ENCODE data around the gene TMEM225.
"Not testable (repeated sequence)": the region's sequence is repeated elsewhere in the genome, so short reads cannot be mapped to it uniquely, and the experiment has no call there.

TMEM225 gene, protein sequence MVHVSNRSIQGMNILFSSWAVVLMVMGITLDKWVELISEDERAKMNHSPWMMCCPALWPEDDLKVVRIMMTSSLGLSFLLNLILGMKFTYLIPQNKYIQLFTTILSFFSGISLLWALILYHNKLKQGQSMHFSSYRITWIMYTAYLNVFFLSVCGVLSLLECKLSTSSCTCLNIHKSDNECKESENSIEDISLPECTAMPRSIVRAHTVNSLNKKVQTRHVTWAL

DNA sequence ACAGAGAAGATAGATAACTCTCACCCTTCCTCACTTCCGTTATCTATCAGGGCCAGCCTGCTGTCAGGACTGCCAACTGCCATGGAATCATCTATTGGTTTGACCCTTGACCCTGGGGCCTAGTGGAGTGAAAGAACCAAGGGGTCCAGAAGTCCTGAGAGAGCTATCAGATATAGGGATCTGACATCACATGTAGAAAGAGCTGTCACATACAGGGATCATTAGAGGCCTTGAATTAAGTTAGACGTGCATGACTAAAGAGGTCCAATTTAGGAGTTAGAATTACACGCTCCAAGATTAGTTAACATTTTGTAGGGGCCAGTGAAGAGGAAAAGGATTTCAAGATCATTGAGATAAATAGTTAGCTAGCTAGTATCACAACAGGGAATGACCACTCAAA lies at the start of gene TMEM225:
TMEM225 (minus strand) TSS at position 101 of the 400 bp plus-strand sequence. CDS start 245 bp downstream, outside the sequence.
- DNase-seq = no peak

DNA sequence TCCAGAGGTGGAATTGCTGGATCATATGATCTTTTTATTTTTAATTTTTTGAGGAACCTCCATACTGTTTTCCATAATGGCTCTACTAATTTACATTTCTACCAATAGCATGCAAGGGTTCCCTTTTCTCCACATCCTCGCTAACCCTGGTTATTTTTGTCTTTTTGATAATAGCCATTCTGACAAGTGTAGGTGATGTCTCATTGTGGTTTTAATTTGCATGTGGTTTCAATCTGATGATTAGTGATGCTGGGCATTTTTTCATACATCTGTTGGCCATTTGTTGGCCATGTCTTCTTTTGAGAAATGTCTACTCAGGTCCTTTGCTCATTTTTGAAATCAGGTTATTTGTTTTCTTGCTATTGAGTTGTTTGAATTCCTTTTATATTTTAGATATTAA lies 38.6 kb upstream of the TMEM225 start:
- DNase-seq = no peak

DNA sequence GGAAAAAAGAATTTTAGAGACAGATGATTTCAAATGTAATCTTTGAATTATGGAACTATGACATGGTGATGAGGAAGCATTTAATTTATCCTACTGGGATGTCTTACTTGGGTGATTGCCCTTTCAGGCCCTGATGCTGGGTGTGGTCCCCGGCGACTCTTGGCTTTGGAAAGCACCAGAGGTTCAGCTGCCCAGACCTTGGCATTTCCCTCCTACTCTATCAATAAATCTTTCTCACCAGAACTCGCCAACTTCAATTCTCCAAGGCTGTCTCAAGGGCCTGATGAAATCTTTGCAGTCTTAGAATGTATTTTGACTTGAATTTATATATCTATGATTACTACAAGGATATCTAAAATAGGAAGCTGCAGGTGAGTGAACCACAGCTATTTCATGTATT lies 35.5 kb upstream of the TMEM225 start:
- DNase-seq = no peak

DNA sequence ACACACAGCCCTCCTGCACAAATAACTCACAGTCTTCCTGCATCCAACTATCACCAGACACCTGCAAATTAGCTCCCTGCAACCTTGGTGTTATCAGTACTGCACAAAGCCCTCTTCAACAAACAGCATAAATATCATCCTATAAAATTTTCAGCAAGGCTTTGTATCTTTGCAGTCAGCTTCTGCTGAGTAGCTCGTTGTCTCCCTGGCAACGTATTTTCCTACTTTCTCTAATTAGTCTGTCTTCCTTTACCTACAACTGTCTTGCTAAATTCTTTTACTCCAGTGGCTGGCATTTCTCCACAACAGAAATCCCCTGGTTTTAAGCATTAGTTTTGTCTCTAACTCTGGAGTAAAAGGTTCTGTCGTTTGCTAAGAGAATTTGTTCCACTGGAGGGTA lies 20.4 kb upstream of the TMEM225 start:
- DNase-seq = no peak

DNA sequence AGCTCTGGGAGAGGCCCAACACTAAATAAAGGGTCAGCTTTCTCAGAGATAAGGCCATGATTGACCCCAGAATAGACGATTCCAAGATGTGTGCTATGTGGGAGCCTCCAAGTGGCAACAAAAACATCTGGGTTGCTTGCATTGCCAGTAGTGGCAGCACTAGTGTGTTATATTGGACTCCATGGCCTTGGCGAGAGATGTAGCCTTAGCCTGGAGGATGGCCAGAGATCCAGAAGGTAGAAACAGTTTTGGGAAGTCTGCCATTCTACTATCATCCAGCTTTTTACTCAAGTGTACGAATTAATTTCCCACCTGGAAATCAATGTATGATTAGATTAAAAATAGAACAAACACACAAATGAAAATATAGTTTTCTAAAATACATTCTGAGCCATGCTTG lies 19.5 kb upstream of the TMEM225 start:
- DNase-seq = no peak

DNA sequence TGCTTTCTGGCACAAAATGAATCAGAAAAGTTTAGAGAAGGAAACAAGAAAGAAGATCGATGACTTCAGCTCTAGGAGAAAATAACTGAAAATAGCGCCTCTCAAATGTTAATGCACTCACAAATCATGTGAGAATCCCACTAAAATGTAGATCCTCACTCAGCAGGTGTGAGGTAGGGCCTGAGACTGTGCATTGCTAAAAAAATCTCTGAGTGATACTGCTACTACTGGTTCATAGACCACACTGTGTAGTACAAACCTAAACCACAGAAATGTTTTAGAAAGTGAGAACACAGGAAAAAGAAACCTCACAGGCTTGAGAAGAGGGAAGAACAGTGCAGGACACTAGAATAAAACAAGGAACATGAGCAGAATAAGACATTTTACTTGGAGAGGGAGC lies 18.5 kb upstream of the TMEM225 start:
- no peak for DNase-seq

DNA sequence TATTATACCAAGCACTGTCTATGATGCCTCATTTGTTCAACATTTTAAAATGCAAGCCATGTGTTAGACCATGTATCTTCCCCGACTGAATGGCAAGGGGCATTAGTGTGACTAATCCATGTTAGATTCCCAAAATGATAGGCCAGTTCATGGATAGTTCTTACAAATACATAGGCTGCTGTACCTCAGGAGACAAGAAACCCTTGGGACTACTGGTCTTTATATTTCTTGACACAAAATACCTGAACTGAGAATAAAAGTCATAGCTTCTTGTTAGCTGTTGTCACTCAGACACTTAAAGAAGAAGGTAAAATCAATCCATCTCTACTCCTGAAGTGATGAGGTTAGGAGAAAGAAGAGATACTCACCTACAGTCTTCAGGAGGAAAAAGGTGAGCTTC lies 16.4 kb upstream of the TMEM225 start, which contains the start of gene OR8D4:
OR8D4 (plus strand) TSS at position 301 of the 400 bp plus-strand sequence. CDS start 4,265 bp downstream, outside the sequence.
- no peak for DNase-seq

DNA sequence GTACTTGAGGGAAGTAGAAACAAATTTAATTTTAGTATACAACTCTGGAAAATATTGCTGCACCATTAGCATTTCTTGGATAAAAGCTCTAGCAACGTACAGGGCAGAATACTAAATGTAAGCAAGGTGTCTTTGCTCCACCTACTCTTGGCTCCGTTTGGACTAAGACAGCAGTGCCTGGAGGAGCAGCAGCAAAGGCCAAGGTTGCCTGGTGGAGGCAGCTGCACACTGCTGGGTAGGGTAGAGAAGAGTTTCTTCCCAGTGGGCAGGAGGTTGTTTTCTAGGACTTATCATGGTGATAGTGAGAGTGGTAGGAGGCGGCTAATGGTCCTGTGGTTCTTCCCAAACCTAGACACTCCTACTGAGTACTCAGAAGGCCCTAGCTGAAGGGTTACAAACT lies 14.3 kb upstream of the TMEM225 start:
- no peak for DNase-seq

DNA sequence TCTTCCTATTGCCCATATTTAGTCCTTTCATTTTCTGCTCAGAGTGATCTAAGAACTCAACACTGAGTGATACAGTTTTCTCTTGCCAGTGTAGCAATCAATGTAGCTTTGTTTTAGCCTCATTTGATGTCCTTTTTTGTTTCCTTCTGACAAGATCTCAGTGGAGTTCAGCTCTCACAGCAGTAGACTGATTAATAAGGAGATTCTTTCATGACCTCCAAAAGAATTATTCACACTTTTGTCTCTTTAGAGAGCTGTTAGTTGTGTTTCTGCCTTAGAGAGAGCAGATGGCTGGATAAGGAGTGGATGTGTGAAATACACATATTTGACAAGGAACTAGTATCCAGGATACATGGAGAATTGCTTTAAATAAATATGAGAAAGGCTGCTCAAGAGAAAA lies 6.6 kb upstream of the TMEM225 start:
- DNase-seq = no peak

DNA sequence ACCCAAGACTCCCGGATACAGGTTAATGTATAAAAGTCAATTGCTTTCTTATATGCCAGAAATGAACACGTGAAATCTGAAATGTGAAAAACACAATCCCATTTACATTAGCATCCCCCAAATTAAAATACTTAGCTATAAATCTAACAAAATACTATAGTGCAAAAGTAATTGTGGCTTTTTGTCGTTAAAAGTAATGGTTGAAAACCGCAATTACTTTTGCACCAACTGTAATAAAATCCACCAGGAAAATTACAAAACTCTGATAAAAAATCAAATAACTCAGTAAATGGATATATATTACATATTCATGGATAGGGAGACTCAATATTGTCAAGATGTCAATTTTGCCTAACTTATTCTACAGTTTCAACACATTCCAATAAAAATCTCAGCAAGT lies 4.6 kb downstream of the TMEM225 start:
- DNase-seq = no peak

DNA sequence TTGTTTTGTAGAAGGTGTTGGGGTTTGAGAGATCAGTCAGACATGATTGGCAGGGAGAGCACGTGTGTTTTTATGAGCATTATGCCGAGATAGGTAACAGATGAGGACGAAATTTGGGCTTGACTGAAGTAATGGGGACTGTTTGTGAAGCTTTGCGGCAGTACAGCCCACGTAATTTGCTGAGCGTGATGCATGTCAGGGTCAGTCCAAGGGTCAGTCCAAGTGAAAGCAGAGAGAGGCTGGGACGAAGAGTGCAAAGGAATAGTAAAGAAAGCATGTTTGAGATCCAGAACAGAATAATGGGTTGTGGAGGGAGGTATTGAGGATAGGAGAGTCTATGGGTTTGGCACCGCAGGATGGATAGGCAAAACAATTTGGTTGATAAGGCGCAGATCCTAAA lies 17.7 kb downstream of the TMEM225 start:
- not testable (repeated sequence) for DNase-seq

DNA sequence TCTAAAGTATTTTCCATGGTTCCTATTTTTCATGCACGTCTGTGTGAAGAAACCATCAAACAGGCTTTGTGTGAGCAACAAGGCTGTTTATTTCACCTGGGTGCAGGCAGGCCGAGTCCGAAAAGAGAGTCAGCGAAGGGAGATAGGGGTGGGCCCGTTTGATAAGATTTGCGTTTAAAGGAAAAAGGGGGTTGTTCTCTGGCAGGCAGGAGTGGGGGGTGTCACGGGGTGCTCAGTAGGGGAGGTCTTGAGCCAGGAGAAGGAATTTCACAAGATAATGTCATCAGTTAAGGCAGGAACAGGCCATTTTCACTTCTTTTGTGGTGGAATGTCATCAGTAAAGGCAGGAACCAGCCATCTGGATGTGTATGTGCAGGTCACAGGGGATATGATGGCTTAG lies 20.2 kb downstream of the TMEM225 start:
- DNase-seq = not testable (repeated sequence)

DNA sequence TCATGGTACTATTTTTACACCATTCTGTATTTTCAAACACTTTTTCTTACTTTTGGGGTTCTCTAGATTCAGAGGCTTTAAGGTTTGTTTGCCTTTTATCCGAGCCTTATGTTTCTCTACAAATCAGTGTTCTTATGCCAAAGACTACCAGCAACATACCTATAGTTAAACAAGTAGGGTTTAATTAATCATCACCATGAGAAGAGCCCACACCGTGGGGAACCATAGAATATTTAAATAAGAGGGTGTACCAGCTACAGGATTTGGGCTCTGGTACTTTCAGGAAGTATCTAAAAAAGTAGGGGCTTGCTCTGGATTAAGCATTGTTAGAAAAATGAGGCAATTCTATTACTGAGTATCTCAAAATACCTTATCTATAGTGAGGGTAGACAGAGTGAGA lies 25.7 kb downstream of the TMEM225 start:
- DNase-seq = no peak

DNA sequence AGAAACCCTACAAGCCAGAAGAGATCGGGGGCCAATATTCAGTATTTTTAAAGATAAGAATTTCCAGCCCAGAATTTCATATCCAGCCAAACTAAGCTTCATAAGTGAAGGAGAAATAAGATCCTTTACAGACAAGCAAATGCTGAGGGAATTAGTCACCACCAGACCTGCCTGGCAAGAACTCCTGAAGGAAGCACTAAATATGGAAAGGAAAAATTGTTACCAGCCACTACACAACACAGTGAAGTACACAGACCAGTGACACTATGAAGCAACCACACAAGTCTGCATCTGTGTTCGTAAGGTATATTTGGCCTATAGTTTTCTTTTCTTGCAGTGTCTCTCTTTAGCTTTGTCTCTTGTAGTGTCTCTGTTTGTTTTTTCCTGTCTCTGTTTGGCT lies 29.0 kb downstream of the TMEM225 start:
- DNase-seq = no peak

DNA sequence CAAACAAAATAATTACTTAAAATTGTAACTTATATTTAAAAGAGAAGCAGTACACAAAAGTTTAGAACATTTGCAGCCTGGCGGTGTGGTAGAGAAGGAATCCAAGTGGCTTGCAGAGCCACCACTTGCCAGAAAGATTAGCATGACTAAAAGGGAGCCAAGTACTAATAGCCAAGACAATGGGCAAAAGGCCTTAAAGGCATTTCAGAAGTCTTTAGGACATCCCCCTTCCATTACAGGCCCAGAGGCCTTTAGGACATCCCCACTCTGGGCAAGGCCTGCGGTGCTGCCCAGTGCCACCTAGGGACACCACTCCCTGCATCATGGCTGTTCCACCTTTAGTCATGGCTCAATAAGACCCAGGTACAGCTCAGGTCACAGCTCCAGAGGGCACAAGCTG lies 32.4 kb downstream of the TMEM225 start:
- DNase-seq = no peak

DNA sequence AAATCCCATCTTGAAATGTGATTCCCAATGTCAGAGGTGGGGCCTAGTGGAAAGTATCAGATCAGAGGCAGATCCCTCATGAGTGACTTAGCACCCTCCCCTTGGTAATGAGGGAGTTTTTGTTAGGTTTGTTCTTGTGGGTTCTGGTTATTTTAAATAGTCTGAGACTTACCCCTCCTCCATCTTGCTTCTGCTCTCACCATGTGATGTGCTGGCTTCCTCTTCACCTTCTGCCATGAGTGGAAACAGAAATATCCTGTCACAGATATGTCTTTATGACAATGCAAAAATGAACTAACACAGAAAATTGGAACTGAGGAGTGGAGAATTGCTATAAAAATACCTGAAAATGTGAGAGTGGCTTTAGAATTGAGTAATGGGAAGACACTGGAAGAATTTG lies 33.1 kb downstream of the TMEM225 start:
- no peak for DNase-seq

DNA sequence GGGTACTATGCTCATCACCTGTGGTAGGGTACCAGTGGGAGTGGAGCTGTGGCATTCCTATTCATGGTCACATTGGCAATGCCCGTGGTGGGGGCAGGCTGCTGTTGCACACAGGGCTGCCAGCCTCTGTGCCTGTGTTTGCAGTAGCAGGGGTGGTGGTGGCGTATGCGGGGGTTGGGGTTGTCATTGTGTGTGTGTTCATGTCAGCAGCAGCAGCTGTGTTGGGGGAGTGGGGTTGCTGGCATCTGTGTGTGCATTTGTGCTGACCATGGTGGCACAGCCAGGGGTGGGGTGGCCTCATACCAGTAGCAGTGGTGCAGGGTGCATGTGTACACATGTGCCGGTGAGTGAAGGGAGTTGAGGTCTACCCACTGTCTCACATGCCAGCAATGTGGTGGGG lies 34.4 kb downstream of the TMEM225 start:
- no peak for DNase-seq

DNA sequence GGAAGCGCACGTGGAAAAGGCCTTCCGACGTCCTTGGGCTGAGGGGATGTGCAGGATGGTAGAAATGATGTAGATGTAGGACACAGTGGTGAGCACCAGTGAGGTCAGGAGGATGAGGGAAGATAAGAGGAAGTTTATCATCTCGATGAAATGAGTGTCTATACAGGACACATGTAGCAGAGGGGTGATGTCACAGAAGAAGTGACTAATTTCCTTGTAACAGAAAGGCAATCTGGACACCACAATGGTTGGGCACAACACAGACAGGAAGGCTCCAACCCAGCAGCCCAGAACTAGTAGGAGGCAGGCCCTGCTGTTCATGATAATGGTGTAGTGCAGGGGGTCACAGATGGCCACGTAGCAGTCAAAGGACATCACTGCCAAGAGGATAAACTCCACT lies 44.3 kb downstream of the TMEM225 start:
- DNase-seq = no peak

DNA sequence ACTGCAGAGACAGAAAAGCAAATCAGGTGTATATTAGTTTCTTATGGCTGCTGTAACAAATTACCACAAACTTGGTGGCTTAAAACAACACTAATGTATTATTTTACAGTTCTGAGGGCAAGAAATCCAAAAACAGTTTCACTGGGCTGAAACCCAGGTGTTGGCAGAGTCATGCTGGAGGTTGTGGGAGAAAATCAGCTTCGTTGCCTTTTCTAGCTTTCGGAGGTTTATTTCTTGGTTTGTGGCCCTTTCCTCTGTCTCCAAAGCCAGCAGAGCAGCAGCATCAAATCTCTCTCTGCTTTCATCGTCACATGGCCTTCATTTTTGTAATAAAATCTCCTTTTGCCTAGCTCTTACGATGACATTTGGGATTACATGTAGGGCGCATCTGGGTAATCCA lies 46.3 kb downstream of the TMEM225 start:
- DNase-seq = no peak

DNA sequence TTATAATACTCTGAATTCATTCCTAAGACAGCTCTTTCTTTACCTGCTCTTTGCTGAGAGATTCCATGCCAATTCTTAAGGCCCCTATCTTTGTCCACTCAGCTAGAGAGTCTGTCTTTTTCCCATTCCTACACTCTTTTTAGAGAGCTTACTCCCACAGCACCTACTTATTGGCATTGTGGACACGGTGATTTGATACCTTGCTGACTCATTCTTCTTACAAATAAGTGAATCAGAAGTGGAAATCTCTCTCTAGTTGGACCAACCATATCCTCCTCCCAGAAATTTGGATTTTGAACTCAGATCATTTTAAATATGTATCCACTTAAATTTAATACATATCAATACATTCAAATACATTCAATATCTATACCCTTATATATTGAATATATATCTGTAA lies 46.8 kb downstream of the TMEM225 start:
- DNase-seq = no peak

DNA sequence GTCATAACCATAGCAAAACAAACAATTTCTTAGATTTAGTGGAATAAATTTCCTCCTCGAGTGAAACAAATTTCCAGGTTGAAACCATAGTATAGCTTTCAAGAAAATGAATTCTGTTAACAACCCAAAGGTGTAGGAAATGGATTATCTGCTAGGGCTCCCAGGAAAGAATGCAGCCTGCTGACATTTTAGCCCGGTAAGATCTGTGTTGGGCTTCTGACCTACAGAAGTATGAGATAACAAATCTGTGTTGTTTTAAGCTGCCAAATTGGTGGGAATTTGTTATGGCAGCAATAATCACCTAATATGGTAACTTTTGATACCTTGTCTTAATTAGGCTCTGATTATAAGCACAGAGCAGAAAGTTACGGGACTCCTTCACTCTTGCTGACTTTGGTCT lies 47.3 kb downstream of the TMEM225 start:
- DNase-seq = no peak

DNA sequence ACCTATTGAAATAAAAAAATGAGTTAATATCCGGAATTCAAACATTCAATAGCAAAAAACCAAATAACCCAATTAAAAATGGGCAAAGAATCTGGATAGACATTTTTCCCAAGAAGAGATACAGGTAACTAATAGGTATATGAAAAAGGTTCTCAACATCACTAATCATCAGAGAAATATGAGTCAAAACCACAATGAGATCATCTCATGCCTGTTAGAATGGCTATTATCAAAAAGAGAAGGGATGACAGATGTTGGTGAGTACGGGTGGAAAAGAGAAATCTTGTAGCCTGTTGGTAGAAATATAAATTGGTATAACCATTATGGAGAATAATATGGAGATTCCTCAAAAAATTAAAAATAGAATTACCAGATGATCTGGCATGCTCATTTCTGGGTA lies 52.4 kb downstream of the TMEM225 start:
- no peak for DNase-seq
